H1 (cell line): Measurements from ENCODE around the gene KRT7. TPM values are rescaled to one million over a fixed set of nuclear protein-coding genes. Genes with fewer than 3 reads are reported as not detected.

Experiments used
- CTCF ChIA-PET: fragments of 300-600 bp; sonication (Branson Sonifier 250); formaldehyde crosslinking; loops from one replicate; lab custom pipeline; 2021; ENCODE audit not compliant: partially characterized antibody; lab: Charles Lee
- POLR2A ChIA-PET: fragments of 300-600 bp; sonication (Branson Sonifier 250); formaldehyde crosslinking; loops from one replicate; lab custom pipeline; 2021; ENCODE audit warnings: inconsistent platforms; ENCODE audit not compliant: partially characterized antibody; lab: Charles Lee
- DNase-seq, 2 experiments: peaks; one replicate each; pipeline versions ENCODE4 v3.0.0 to v3.0.0-alpha.2; 2010 to 2022; ENCODE audit warnings: low spot score in 2 of 2, low read depth in 1 of 2, mixed read lengths in 1 of 2
- FAIRE-seq: peaks from 2 replicates; lab custom pipeline; 2011; peaks lifted over from hg19 to GRCh38; lab: Jason Lieb, UNC
- H2AFZ ChIP-seq: 2 replicates; pipeline ENCODE4 v1.8.1; 2012; ENCODE audit warnings: low read length, inconsistent platforms
- H2AK5ac ChIP-seq: 2 replicates; pipeline ENCODE4 v1.6.1; 2013; ENCODE audit warnings: low read depth, low read length
- H2BK120ac ChIP-seq: replicated peaks from 2 replicates; pipeline ENCODE3; 2013; ENCODE audit warnings: low read depth, low read length, inconsistent platforms
- H2BK12ac ChIP-seq: 2 replicates; pipeline ENCODE4 v1.6.1; 2013; ENCODE audit warnings: low read depth, low read length
- H2BK15ac ChIP-seq: 2 replicates; pipeline ENCODE4 v1.6.1; 2013; ENCODE audit warnings: low read length
- H2BK20ac ChIP-seq: 2 replicates; pipeline ENCODE4 v1.6.1; 2013; ENCODE audit warnings: low read length
- H2BK5ac ChIP-seq: 2 replicates; pipeline ENCODE4 v1.6.1; 2013; ENCODE audit warnings: low read depth, low read length
- H3K14ac ChIP-seq: 2 replicates; pipeline ENCODE4 v1.6.1; 2013; ENCODE audit warnings: inconsistent platforms; ENCODE audit not compliant: insufficient read length
- H3K18ac ChIP-seq: 2 replicates; pipeline ENCODE4 v1.6.1; 2013; ENCODE audit warnings: low read length; ENCODE audit errors: extremely low read depth
- H3K23ac ChIP-seq: 2 replicates; pipeline ENCODE4 v1.6.1; 2013; ENCODE audit warnings: inconsistent platforms; ENCODE audit not compliant: insufficient read length
- H3K23me2 ChIP-seq: 2 replicates; pipeline ENCODE4 v1.6.1; 2013; ENCODE audit warnings: low read depth, low read length
- H3K27ac ChIP-seq: 2 replicates; pipeline ENCODE4 v1.6.1; 2011; ENCODE audit warnings: low read depth, low read length, inconsistent platforms
- H3K27me3 ChIP-seq, 4 experiments: replicated peaks in 1 of 4; 1 replicate in 1 of 4; 2 replicates in 3 of 4; pipeline versions ENCODE4 v1.6.1 to v1.8.1; 2011 to 2013; ENCODE audit warnings: low read length in 3 of 4, mild to moderate bottlenecking in 3 of 4, inconsistent platforms in 2 of 4, mixed read lengths in 2 of 4, moderate library complexity in 1 of 4; ENCODE audit not compliant: control insufficient read depth in 3 of 4, insufficient read depth in 3 of 4; ENCODE audit errors: extremely low read depth in 1 of 4
- H3K36me3 ChIP-seq, 4 experiments: 2 replicates each; pipeline versions ENCODE4 v1.6.1 to v1.8.1; 2011 to 2013; ENCODE audit warnings: mild to moderate bottlenecking in 4 of 4, low read length in 3 of 4, moderate library complexity in 2 of 4, control low read depth in 1 of 4, inconsistent platforms in 1 of 4; ENCODE audit not compliant: insufficient read depth in 4 of 4, control insufficient read depth in 2 of 4
- H3K4ac ChIP-seq: replicated peaks from 2 replicates; pipeline ENCODE3; 2013; ENCODE audit warnings: low read length, low read depth, mixed read lengths, inconsistent platforms; ENCODE audit not compliant: insufficient read length
- H3K4me1 ChIP-seq, 4 experiments: replicated peaks in 1 of 4; 1 replicate in 1 of 4; 2 replicates in 3 of 4; pipeline versions ENCODE4 v1.6.1 to v1.8.1; 2011 to 2013; ENCODE audit warnings: low read length in 3 of 4, inconsistent platforms in 2 of 4, mixed read lengths in 1 of 4; ENCODE audit not compliant: insufficient read depth in 4 of 4, control insufficient read depth in 3 of 4
- H3K4me2 ChIP-seq, 2 experiments: 2 replicates each; pipeline versions ENCODE4 v1.6.1 to v1.8.1; 2011 to 2013; ENCODE audit warnings: low read depth in 2 of 2, low read length in 2 of 2, control low read depth in 1 of 2, inconsistent platforms in 1 of 2, mild to moderate bottlenecking in 1 of 2; ENCODE audit not compliant: insufficient read depth in 1 of 2
- H3K4me3 ChIP-seq, 4 experiments: fragments of 200-600, 300-600 bp in 1 of 4; sonication (generic), shearing (Covaris generic), sonication (Bioruptor Twin) in 1 of 4; 2 replicates each; pipeline versions ENCODE4 v1.5.1 to v1.8.1; 2011 to 2016; ENCODE audit warnings: low read length in 4 of 4, low read depth in 3 of 4, control low read depth in 2 of 4, inconsistent platforms in 2 of 4, mild to moderate bottlenecking in 2 of 4, mixed read lengths in 1 of 4, moderate library complexity in 1 of 4; ENCODE audit not compliant: insufficient read depth in 2 of 4; ENCODE audit errors: extremely low read depth in 1 of 4
- H3K56ac ChIP-seq: replicated peaks from 2 replicates; pipeline ENCODE3; 2013; ENCODE audit warnings: low read depth, mild to moderate bottlenecking, mixed read lengths, low read length, inconsistent platforms; ENCODE audit not compliant: insufficient read length
- H3K79me1 ChIP-seq: 2 replicates; pipeline ENCODE4 v1.6.1; 2013; ENCODE audit warnings: low read depth, low read length, control low read depth
- H3K79me2 ChIP-seq, 2 experiments: 2 replicates each; pipeline versions ENCODE4 v1.6.1 to v1.8.1; 2012 to 2013; ENCODE audit warnings: low read length in 2 of 2, mild to moderate bottlenecking in 2 of 2, inconsistent platforms in 1 of 2; ENCODE audit not compliant: insufficient read depth in 2 of 2, control insufficient read depth in 1 of 2
- H3K9ac ChIP-seq, 4 experiments: replicated peaks in 1 of 4; 1 replicate in 1 of 4; 2 replicates in 3 of 4; pipeline versions ENCODE4 v1.6.1 to v1.8.1; 2011 to 2013; ENCODE audit warnings: low read depth in 3 of 4, low read length in 3 of 4, control low read depth in 2 of 4, mild to moderate bottlenecking in 2 of 4, moderate library complexity in 2 of 4, inconsistent platforms in 1 of 4; ENCODE audit errors: extremely low read depth in 1 of 4
- H3K9me3 ChIP-seq, 2 experiments: 2 replicates each; pipeline versions ENCODE4 v1.6.1 to v1.8.1; 2012 to 2013; ENCODE audit warnings: mild to moderate bottlenecking in 2 of 2, moderate library complexity in 2 of 2, control low read depth in 1 of 2, inconsistent platforms in 1 of 2, low read depth in 1 of 2, low read length in 1 of 2, mixed read lengths in 1 of 2; ENCODE audit not compliant: insufficient read depth in 2 of 2
- H4K20me1 ChIP-seq, 2 experiments: replicated peaks in 1 of 2; 2 replicates each; pipeline versions ENCODE3 to v1.8.1; 2011 to 2013; ENCODE audit warnings: inconsistent platforms in 2 of 2, low read length in 2 of 2, mild to moderate bottlenecking in 1 of 2; ENCODE audit not compliant: insufficient read depth in 2 of 2, control insufficient read depth in 1 of 2
- H4K5ac ChIP-seq: 2 replicates; pipeline ENCODE4 v1.6.1; 2013; ENCODE audit warnings: low read length, low read depth, mixed read lengths, inconsistent platforms; ENCODE audit not compliant: insufficient read length
- H4K8ac ChIP-seq: 2 replicates; pipeline ENCODE4 v1.8.0; 2013; ENCODE audit warnings: mild to moderate bottlenecking, moderate library complexity, low read length, inconsistent platforms; ENCODE audit not compliant: insufficient read depth; ENCODE audit errors: extremely low read depth
- H4K91ac ChIP-seq: replicated peaks from 2 replicates; pipeline ENCODE3; 2013; ENCODE audit warnings: low read length, mixed read lengths, inconsistent platforms; ENCODE audit not compliant: insufficient read length
- CTBP2 ChIP-seq: IDR thresholded peaks from 2 replicates; pipeline ENCODE4 v1.7.0; 2011; ENCODE audit warnings: borderline replicate concordance, mild to moderate bottlenecking, moderate library complexity, mixed read lengths, low read length; ENCODE audit not compliant: insufficient read depth, insufficient read length
- EP300 ChIP-seq, 2 experiments: IDR thresholded peaks; 1 replicate in 1 of 2; 2 replicates in 1 of 2; pipeline ENCODE4 v1.6.1; 2011 to 2012; ENCODE audit warnings: low read depth in 2 of 2, low read length in 2 of 2, mild to moderate bottlenecking in 2 of 2, borderline replicate concordance in 1 of 2, inconsistent platforms in 1 of 2, moderate library complexity in 1 of 2
- FOSL1 ChIP-seq: IDR thresholded peaks from 2 replicates; pipeline ENCODE4 v1.6.1; 2011; ENCODE audit warnings: mild to moderate bottlenecking, low read depth, low read length, moderate library complexity; ENCODE audit not compliant: insufficient read depth
- HDAC2 ChIP-seq, 2 experiments: fragments of 300-600 bp in 1 of 2; sonication (generic) in 1 of 2; IDR thresholded peaks; 2 replicates each; pipeline ENCODE4 v1.6.1; 2011 to 2012; ENCODE audit warnings: low read depth in 2 of 2, low read length in 2 of 2, mild to moderate bottlenecking in 2 of 2, moderate library complexity in 2 of 2, borderline replicate concordance in 1 of 2, inconsistent platforms in 1 of 2
- JUND ChIP-seq: IDR thresholded peaks from 2 replicates; pipeline ENCODE4 v1.6.1; 2011; ENCODE audit warnings: mild to moderate bottlenecking, improper control_type of control experiment, low read length
- KDM5A ChIP-seq: fragments of 200-600 bp; IDR thresholded peaks from 2 replicates; pipeline ENCODE4 v1.7.1; 2012; ENCODE audit warnings: mild to moderate bottlenecking, low read length, inconsistent platforms, mixed read lengths
- MAFK ChIP-seq: IDR thresholded peaks from 2 replicates; pipeline ENCODE4 v1.6.1; 2012; ENCODE audit warnings: low read depth, mild to moderate bottlenecking, improper control_type of control experiment, low read length
- RBBP5 ChIP-seq: IDR thresholded peaks from 2 replicates; pipeline ENCODE4 v1.7.1; 2012; ENCODE audit warnings: low read depth, mild to moderate bottlenecking, inconsistent platforms, low read length, moderate library complexity, borderline replicate concordance
- TAF7 ChIP-seq: optimal IDR thresholded peaks from 2 replicates; pipeline ENCODE3; 2011; ENCODE audit warnings: low read depth, mild to moderate bottlenecking, inconsistent platforms, low read length, moderate library complexity, borderline replicate concordance
- WGBS, 2 experiments: shearing (Covaris generic) in 1 of 2; methylation state at CpG; one replicate each; pipeline versions ENCODE4 v1.1.6 to v1.1.7; 2013 to 2015; ENCODE audit warnings: low lambda C conversion rate in 2 of 2, mixed read lengths in 2 of 2, inconsistent platforms in 1 of 2, low coverage in 1 of 2, missing lambda C conversion rate in 1 of 2; ENCODE audit not compliant: insufficient replicate concordance in 2 of 2, insufficient coverage in 1 of 2, insufficient read length in 1 of 2; ENCODE audit errors: extremely low coverage in 1 of 2, missing lambda C conversion rate in 1 of 2; 5-methylcytosine and 5-hydroxymethylcytosine counted together
- polyA plus RNA-seq, 7 experiments: library from polyadenylated mRNA; depleted of rRNA in 3 of 7; stranded (reverse) in 5 of 7; unstranded in 2 of 7; fragments of >200 nt in 5 of 7; fragments of 200-250 nt in 2 of 7; gene quantifications; 1 replicate in 5 of 7; 2 replicates in 1 of 7; 4 replicates in 1 of 7; pipeline versions ENCODE4 v1.2.1 to v1.2.3, GENCODE V29; 2011 to 2013; ENCODE audit warnings: missing spikeins in 2 of 7, mixed read lengths in 2 of 7
- total RNA-seq: library from RNA; stranded (reverse); fragmentation: NEBNext Ultra II Directional; extraction: Animal tissue kit (Norgen Biotek cat#: 25700); gene quantifications from 2 replicates; pipeline ENCODE4 v1.2.1, GENCODE V29; 2021
- TF ChIP-seq, protein P1 (sequence below): IDR thresholded peaks from 2 replicates; pipeline ENCODE4 v1.6.1; 2011; ENCODE audit warnings: low read length, improper control_type of control experiment

The KRT7 gene
- total and polyA plus RNA-seq, 2 of the 8 experiments (the other 6 are each of a cell fraction or from before 2014, with no cell fraction given) = 13.2 to 19.0 TPM

GRCh38 chr12:52254180-52254964 is 21.3 kb downstream of the KRT7 start:
- Histone ChIP-seq H2AK5ac (no peak overlapping the region), H3K36me3 (no peaks in the 10 kb centered on the region), H3K9ac (no peak overlapping the region), H3K79me1 (no peaks in the 10 kb centered on the region), H2BK12ac (no peak overlapping the region), H3K4me1 (peaks cover 0 to 4% (median under 1%) of the 10 kb centered on the region in 4 experiments; a peak in 4 of 7 replicates), H4K20me1 (no peaks in the 10 kb centered on the region), H3K27me3 (peaks cover 16 to 60% (median 48%) of the 10 kb centered on the region in 4 experiments), H3K79me2 (no peaks in the 10 kb centered on the region), H2AFZ (no peak overlapping the region), H3K4ac (no peak overlapping the region), H3K27ac (no peak overlapping the region), H2BK20ac (no peak overlapping the region), H2BK120ac (no peak overlapping the region), H4K5ac (no peak overlapping the region), H2BK15ac (no peak overlapping the region), H3K23me2 (peaks cover 6% of the 10 kb centered on the region; the same call in 1 of the 2 replicates), H3K56ac (no peak overlapping the region), H3K23ac (no peak overlapping the region), H3K4me2 (no peak overlapping the region), H3K18ac (no peak overlapping the region), H3K14ac (no peak overlapping the region), H4K8ac (no peak overlapping the region), H3K9me3 (no peaks in the 10 kb centered on the region; a peak in 1 of 4 replicates), H4K91ac (no peak overlapping the region), H2BK5ac (no peak overlapping the region), H3K4me3 (no peak overlapping the region)
- ChIA-PET CTCF (interaction anchor here (0.9 to 14.6 kb wide), 11 partner anchors 11 to 175 kb away, joined by 3 to 151 read pairs (median 13); partner anchors contain the start of genes KRT7 and SMIM41), POLR2A (no interaction called here)
- 90% methylated on average over 10 of the region's 10 CpGs; no CpG with 5 or more reads in 1 of the 2 experiments for WGBS, 2 experiments
- FAIRE-seq (no peak), DNase-seq (no peak)
- TF ChIP-seq JUND (no peak), HDAC2 (IDR thresholded peaks at IDR 0.05; ENCODE audit: borderline replicate concordance in 1 of 2, low read depth in 2 of 2, low read length in 2 of 2) (no peak), MAFK (no peak), EP300 (IDR thresholded peaks at IDR 0.05; ENCODE audit: borderline replicate concordance in 1 of 2, low read depth in 2 of 2, low read length in 2 of 2) (no peak), KDM5A (no peak), TAF7 (no peak), CTBP2 (no peak), FOSL1 (no peak), RBBP5 (no peak)
- TF ChIP-seq, protein P1, sequence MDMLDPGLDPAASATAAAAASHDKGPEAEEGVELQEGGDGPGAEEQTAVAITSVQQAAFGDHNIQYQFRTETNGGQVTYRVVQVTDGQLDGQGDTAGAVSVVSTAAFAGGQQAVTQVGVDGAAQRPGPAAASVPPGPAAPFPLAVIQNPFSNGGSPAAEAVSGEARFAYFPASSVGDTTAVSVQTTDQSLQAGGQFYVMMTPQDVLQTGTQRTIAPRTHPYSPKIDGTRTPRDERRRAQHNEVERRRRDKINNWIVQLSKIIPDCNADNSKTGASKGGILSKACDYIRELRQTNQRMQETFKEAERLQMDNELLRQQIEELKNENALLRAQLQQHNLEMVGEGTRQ = no peak
